Smooth muscle cell of trachea (primary cell): Measurements from ENCODE around the gene CDH12. TPM values are rescaled to one million over a fixed set of nuclear protein-coding genes. Genes with fewer than 3 reads are reported as not detected.

Experiments
- total RNA-seq: library from RNA; depleted of rRNA; stranded (reverse); fragments of >200 nt; gene quantifications from 2 replicates; pipeline ENCODE4 v1.2.1, GENCODE V29; 2014

Gene CDH12
- not detected in 2 replicates for total RNA-seq

GRCh38 chr5:22852807-22853660, at the start of gene CDH12:
Gene CDH12, minus strand, starts transcription at chr5:22853344.

